ENCODE measurements around the gene SYT9.

GRCh38 chr11:7256943-7257342 is 5.2 kb downstream of the SYT9 start:
- TF ChIP-seq RFX5 (IDR thresholded peaks at IDR 0.05; ENCODE audit: low read depth, low read length) (no peak), CTCF (IDR thresholded peaks at IDR 0.05 in 2 of 3, conservative IDR thresholded peaks at IDR 0.05 in 1 of 3; ENCODE audit: insufficient read depth in 2 of 3, low read depth in 1 of 3, low read length in 3 of 3) (no peak), CREB3 (tag; conservative IDR thresholded peaks at IDR 0.05; ENCODE audit: low read depth) (no peak), YY1 (IDR thresholded peaks at IDR 0.05; ENCODE audit: borderline replicate concordance in 1 of 3, control insufficient read depth in 1 of 3, extremely low read depth in 1 of 3, insufficient read depth in 3 of 3, insufficient read length in 1 of 3, insufficient replicate concordance in 2 of 3, low read depth in 1 of 3, low read length in 2 of 3) (no peak), ZNF408 (CRISPR knock-in tag; IDR thresholded peaks at IDR 0.05; ENCODE audit: low read depth) (no peak), ZNF707 (CRISPR knock-in tag; conservative IDR thresholded peaks at IDR 0.05) (no peak), ELK1 (CRISPR knock-in tag; IDR thresholded peaks at IDR 0.05) (no peak), SIN3A (IDR thresholded peaks at IDR 0.05; ENCODE audit: borderline replicate concordance in 2 of 2, control insufficient read depth in 1 of 2, low read depth in 2 of 2, low read length in 2 of 2) (no peak), POLR2A (conservative IDR thresholded peaks at IDR 0.05) (no peak), RAD51 (IDR thresholded peaks at IDR 0.05; ENCODE audit: borderline replicate concordance, low read depth) (no peak)
